Measurements from ENCODE around the gene TMEM270. TPM values are rescaled to one million over a fixed set of nuclear protein-coding genes. Genes with fewer than 3 reads are reported as not detected.

TMEM270 gene
- total and polyA plus RNA-seq, 10 of the 15 experiments (the other 5 are each of a cell fraction or from before 2014, with no cell fraction given), result not detected

DNA sequence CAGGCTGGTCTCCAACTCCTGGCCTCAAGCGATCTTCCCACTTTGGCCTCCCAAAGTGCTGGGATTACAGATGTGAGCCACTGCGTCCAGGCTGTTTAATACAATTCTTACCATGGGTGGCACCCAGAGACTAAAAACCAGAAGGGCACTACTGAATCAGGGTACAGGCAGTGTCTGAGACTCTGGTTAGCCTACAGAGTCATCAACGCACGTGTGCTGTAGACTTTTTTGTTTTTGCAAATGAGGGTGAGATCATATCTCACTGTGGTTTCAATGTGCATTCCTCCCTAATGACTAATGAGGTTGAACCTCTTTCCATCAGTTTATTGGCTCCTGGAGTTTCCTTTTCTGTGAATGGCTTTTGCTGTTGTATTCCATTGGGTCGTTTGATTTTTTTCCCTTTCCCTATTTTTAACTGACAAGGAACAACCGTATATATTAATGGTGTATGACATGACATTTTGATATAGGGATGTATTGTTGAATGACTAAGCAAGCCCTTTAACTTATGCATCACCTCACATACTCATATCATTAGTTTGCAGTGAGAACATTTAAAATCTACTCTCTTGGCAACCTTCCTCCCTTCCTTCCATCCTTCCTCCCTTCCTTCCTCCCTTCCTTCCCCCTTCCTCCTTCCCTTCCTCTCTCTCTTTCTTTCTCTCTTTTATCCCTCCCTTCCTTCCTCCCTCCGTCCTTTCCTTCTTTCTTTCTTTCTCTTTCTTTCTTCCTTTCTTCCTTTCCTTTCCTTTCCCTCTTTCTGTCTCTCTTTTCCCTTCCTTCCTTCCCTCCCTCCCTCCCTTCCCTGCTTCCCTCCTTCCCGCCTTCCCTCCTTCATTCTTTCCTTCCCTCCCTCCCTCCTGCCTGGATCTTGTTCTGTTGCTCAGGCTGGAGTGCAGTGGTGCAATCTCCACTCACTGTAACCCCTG lies 9.3 kb upstream of the TMEM270 start (continued):
- TF ChIP-seq, protein P1, sequence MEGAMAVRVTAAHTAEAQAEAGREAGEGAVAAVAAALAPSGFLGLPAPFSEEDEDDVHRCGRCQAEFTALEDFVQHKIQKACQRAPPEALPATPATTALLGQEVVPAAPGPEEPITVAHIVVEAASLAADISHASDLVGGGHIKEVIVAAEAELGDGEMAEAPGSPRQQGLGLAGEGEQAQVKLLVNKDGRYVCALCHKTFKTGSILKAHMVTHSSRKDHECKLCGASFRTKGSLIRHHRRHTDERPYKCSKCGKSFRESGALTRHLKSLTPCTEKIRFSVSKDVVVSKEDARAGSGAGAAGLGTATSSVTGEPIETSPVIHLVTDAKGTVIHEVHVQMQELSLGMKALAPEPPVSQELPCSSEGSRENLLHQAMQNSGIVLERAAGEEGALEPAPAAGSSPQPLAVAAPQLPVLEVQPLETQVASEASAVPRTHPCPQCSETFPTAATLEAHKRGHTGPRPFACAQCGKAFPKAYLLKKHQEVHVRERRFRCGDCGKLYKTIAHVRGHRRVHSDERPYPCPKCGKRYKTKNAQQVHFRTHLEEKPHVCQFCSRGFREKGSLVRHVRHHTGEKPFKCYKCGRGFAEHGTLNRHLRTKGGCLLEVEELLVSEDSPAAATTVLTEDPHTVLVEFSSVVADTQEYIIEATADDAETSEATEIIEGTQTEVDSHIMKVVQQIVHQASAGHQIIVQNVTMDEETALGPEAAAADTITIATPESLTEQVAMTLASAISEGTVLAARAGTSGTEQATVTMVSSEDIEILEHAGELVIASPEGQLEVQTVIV (IDR thresholded peaks at IDR 0.05; ENCODE audit: borderline replicate concordance, partially characterized antibody), result no peak
- TF ChIP-seq SUZ12 (IDR thresholded peaks at IDR 0.05; ENCODE audit: unreplicated experiment), result no peak
- TF ChIP-seq, protein P2, sequence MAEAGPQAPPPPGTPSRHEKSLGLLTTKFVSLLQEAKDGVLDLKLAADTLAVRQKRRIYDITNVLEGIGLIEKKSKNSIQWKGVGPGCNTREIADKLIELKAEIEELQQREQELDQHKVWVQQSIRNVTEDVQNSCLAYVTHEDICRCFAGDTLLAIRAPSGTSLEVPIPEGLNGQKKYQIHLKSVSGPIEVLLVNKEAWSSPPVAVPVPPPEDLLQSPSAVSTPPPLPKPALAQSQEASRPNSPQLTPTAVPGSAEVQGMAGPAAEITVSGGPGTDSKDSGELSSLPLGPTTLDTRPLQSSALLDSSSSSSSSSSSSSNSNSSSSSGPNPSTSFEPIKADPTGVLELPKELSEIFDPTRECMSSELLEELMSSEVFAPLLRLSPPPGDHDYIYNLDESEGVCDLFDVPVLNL (IDR thresholded peaks at IDR 0.05; ENCODE audit: low read depth, low read length), result no peak
- TF ChIP-seq CHD2 (IDR thresholded peaks at IDR 0.05; ENCODE audit: borderline replicate concordance, low read depth, low read length), result no peak
- 0 out of 2 replicates have a peak, but pooled peaks have one; percentile 25 for TF ChIP-seq NR2F1 (conservative IDR thresholded peaks at IDR 0.05)
- no peak for TF ChIP-seq RCOR1 (conservative IDR thresholded peaks at IDR 0.05; ENCODE audit: low read depth, low read length)
- no peak for TF ChIP-seq EP300 (IDR thresholded peaks at IDR 0.05; ENCODE audit: borderline replicate concordance in 1 of 2, control insufficient read depth in 1 of 2, low read depth in 2 of 2, low read length in 2 of 2)
- no peak for TF ChIP-seq TCF12 (IDR thresholded peaks at IDR 0.05; ENCODE audit: low read depth, low read length)
- TF ChIP-seq MTA2 (IDR thresholded peaks at IDR 0.05; ENCODE audit: low read depth), result peak; percentile 79
- no peak for TF ChIP-seq LARP7 (IDR thresholded peaks at IDR 0.05)
- TF ChIP-seq TARDBP (IDR thresholded peaks at IDR 0.05; ENCODE audit: borderline replicate concordance), result no peak
- TF ChIP-seq SIN3A (IDR thresholded peaks at IDR 0.05; ENCODE audit: low read depth, low read length), result no peak
- TF ChIP-seq HDAC2 (IDR thresholded peaks at IDR 0.05), result no peak
- TF ChIP-seq DPF2 (IDR thresholded peaks at IDR 0.05), result peak; percentile 49; the same call in 1 of the 2 replicates
- TF ChIP-seq PAX5 (IDR thresholded peaks at IDR 0.05; ENCODE audit: borderline replicate concordance, low read depth, low read length), result no peak
- peak; percentile 77 for TF ChIP-seq JUNB (IDR thresholded peaks at IDR 0.05)
- TF ChIP-seq ZNF622 (IDR thresholded peaks at IDR 0.05), result no peak
- no peak for TF ChIP-seq CHD1 (IDR thresholded peaks at IDR 0.05; ENCODE audit: low read depth, low read length)
- TF ChIP-seq, protein P3, sequence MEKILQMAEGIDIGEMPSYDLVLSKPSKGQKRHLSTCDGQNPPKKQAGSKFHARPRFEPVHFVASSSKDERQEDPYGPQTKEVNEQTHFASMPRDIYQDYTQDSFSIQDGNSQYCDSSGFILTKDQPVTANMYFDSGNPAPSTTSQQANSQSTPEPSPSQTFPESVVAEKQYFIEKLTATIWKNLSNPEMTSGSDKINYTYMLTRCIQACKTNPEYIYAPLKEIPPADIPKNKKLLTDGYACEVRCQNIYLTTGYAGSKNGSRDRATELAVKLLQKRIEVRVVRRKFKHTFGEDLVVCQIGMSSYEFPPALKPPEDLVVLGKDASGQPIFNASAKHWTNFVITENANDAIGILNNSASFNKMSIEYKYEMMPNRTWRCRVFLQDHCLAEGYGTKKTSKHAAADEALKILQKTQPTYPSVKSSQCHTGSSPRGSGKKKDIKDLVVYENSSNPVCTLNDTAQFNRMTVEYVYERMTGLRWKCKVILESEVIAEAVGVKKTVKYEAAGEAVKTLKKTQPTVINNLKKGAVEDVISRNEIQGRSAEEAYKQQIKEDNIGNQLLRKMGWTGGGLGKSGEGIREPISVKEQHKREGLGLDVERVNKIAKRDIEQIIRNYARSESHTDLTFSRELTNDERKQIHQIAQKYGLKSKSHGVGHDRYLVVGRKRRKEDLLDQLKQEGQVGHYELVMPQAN (conservative IDR thresholded peaks at IDR 0.05), result no peak
- TF ChIP-seq POLR2A (IDR thresholded peaks at IDR 0.05; ENCODE audit: low read depth, low read length), result no peak
- TF ChIP-seq, protein P4, sequence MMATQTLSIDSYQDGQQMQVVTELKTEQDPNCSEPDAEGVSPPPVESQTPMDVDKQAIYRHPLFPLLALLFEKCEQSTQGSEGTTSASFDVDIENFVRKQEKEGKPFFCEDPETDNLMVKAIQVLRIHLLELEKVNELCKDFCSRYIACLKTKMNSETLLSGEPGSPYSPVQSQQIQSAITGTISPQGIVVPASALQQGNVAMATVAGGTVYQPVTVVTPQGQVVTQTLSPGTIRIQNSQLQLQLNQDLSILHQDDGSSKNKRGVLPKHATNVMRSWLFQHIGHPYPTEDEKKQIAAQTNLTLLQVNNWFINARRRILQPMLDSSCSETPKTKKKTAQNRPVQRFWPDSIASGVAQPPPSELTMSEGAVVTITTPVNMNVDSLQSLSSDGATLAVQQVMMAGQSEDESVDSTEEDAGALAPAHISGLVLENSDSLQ (IDR thresholded peaks at IDR 0.05), result peak; percentile 10; the same call in 1 of the 2 replicates
- TF ChIP-seq, protein P5, sequence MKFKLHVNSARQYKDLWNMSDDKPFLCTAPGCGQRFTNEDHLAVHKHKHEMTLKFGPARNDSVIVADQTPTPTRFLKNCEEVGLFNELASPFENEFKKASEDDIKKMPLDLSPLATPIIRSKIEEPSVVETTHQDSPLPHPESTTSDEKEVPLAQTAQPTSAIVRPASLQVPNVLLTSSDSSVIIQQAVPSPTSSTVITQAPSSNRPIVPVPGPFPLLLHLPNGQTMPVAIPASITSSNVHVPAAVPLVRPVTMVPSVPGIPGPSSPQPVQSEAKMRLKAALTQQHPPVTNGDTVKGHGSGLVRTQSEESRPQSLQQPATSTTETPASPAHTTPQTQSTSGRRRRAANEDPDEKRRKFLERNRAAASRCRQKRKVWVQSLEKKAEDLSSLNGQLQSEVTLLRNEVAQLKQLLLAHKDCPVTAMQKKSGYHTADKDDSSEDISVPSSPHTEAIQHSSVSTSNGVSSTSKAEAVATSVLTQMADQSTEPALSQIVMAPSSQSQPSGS (IDR thresholded peaks at IDR 0.05; ENCODE audit: low read length), result peak; percentile 63
- TF ChIP-seq WRNIP1 (IDR thresholded peaks at IDR 0.05; ENCODE audit: borderline replicate concordance, low read depth, low read length), result no peak
- TF ChIP-seq ZNF24 (IDR thresholded peaks at IDR 0.05), result no peak
